Natural killer cell (primary cell): ENCODE results near the gene PUM1. TPM values are rescaled to one million over a fixed set of nuclear protein-coding genes. Genes with fewer than 3 reads are reported as not detected.
A peak's percentile ranks its signal among the peaks of the same experiment; 100 is the strongest.

Experiments used
- ATAC-seq, 3 donors: fragments of 150-1000 bp in 2 of 3; fragments of 200-7000 bp in 1 of 3; cut with Tn5 transposase; 1 replicate in 1 of 3; 2 replicates in 2 of 3; pipeline ENCODE4 v1.10.0; 2021; ENCODE audit warnings: mild to moderate bottlenecking in 2 of 3, moderate library complexity in 2 of 3
- DNase-seq, 2 donors: peaks; one replicate each; pipeline versions ENCODE4 v3.0.0 to v3.0.0-alpha.2; 2013 to 2021; ENCODE audit warnings: mixed read lengths in 1 of 2
- H3K27ac ChIP-seq: one replicate; pipeline ENCODE4 v1.5.1; 2013; ENCODE audit warnings: mild to moderate bottlenecking, low read length
- H3K27me3 ChIP-seq: one replicate; pipeline ENCODE4 v1.6.1; 2013; ENCODE audit warnings: low read length; ENCODE audit not compliant: control insufficient read depth, insufficient read depth
- H3K36me3 ChIP-seq: one replicate; pipeline ENCODE4 v1.6.1; 2013; ENCODE audit warnings: low read length; ENCODE audit not compliant: control insufficient read depth, insufficient read depth
- H3K4me1 ChIP-seq: one replicate; pipeline ENCODE4 v1.6.1; 2013; ENCODE audit warnings: low read length; ENCODE audit not compliant: control insufficient read depth, insufficient read depth
- H3K4me3 ChIP-seq: one replicate; pipeline ENCODE4 v1.5.1; 2013; ENCODE audit warnings: low read length
- H3K9me3 ChIP-seq: one replicate; pipeline ENCODE4 v1.6.1; 2013; ENCODE audit warnings: low read length; ENCODE audit not compliant: control insufficient read depth, insufficient read depth
- H3K27ac Mint-ChIP-seq, 2 donors: one replicate each; pipeline ENCODE4 v1.8.0; 2022; ENCODE audit warnings: mild to moderate bottlenecking in 2 of 2, mixed read lengths in 2 of 2, moderate library complexity in 1 of 2
- H3K27me3 Mint-ChIP-seq, 2 donors: one replicate each; pipeline ENCODE4 v1.8.0; 2022; ENCODE audit warnings: low read depth in 2 of 2, mixed read lengths in 2 of 2
- H3K36me3 Mint-ChIP-seq: one replicate; pipeline ENCODE4 v1.8.0; 2022; ENCODE audit warnings: mixed read lengths
- H3K4me1 Mint-ChIP-seq, 2 donors: one replicate each; pipeline ENCODE4 v1.8.0; 2022; ENCODE audit warnings: mixed read lengths in 2 of 2
- H3K4me3 Mint-ChIP-seq: one replicate; pipeline ENCODE4 v1.8.0; 2022; ENCODE audit warnings: mild to moderate bottlenecking, moderate library complexity, mixed read lengths
- H3K9me3 Mint-ChIP-seq, 2 donors: one replicate each; pipeline ENCODE4 v1.8.0; 2022; ENCODE audit warnings: mixed read lengths in 2 of 2
- WGBS: methylation state at CpG from one replicate; pipeline ENCODE4 v1.1.7; 2013; ENCODE audit warnings: missing lambda C conversion rate; ENCODE audit not compliant: insufficient coverage; 5-methylcytosine and 5-hydroxymethylcytosine counted together
- intact Hi-C: fragments of 100-400 bp; cut with micrococcal nuclease; formaldehyde crosslinking; loops from one replicate; pipeline ENCODE4 v1.14.2; 2022
- total RNA-seq, 4 donors: library from RNA; stranded (reverse); fragments of 120-200 nt in 1 of 4; gene quantifications; one replicate each; pipeline versions ENCODE4 v1.2.3 to v1.2.4, GENCODE V29; 2013 to 2022
- TF ChIP-seq, protein P1 (sequence below): fragments of 200-600 bp; IDR thresholded peaks from one replicate; pipeline ENCODE4 v1.8.0; 2022; ENCODE audit warnings: antibody characterized with exemption

The PUM1 gene
- total RNA-seq, 3 donors from 2014 or later (not counting 1 experiment from before 2014, with no cell fraction given), result 193 to 209 (median 202) TPM

DNA sequence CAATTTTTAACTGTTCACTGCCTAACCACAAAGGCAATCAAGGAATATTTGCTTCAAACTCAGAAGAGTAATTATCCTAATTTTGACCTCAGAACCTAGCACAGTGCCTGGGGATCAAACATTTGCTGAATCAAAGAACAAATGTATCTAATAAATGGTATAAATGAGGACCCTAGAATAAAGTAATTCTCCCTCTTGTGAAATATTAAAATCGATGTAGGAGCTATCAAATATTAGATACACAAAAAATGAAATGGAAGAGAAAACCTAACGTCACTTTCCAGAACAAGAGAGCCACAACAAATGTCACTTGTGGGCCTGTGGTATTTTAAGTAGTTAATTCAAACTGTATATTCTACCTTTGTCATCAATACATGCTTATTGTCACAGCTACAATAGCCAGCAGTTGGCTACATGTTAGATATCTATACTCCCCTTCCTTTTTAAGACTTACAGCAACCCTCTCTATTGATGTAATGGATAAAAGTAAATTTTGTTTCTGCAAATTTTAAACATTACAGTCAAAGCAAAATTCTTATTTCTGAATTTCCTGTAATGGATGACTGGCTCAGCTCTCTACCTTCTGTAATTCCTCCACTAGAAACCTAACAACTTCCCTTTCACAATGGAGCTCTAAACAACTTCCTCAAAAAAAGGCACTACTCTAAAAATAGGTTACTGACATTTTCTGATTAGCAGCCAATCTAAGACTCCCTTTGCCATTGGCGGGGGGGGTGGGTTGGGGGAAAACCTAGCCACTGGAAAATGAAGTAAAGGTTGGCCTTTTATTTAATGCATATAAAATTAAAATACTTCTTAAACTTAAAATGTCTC lies 37.6 kb downstream of the PUM1 start:
- intact Hi-C loops, result no loop called here
- Mint-ChIP-seq H3K9me3 (no peaks in the 10 kb centered on the region), H3K27ac (peak overlapping the region; percentile 50 to 67), H3K4me3 (no peak overlapping the region), H3K4me1 (peaks cover 65 to 77% of the 10 kb centered on the region in 2 donors), H3K27me3 (no peaks in the 10 kb centered on the region), H3K36me3 (no peaks in the 10 kb centered on the region)
- TF ChIP-seq, protein P1, sequence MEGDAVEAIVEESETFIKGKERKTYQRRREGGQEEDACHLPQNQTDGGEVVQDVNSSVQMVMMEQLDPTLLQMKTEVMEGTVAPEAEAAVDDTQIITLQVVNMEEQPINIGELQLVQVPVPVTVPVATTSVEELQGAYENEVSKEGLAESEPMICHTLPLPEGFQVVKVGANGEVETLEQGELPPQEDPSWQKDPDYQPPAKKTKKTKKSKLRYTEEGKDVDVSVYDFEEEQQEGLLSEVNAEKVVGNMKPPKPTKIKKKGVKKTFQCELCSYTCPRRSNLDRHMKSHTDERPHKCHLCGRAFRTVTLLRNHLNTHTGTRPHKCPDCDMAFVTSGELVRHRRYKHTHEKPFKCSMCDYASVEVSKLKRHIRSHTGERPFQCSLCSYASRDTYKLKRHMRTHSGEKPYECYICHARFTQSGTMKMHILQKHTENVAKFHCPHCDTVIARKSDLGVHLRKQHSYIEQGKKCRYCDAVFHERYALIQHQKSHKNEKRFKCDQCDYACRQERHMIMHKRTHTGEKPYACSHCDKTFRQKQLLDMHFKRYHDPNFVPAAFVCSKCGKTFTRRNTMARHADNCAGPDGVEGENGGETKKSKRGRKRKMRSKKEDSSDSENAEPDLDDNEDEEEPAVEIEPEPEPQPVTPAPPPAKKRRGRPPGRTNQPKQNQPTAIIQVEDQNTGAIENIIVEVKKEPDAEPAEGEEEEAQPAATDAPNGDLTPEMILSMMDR, result no peak
- Histone ChIP-seq H3K9me3 (no peaks in the 10 kb centered on the region), H3K27me3 (no peaks in the 10 kb centered on the region), H3K4me3 (no peak overlapping the region), H3K27ac (no peak overlapping the region), H3K4me1 (peaks cover 6% of the 10 kb centered on the region), H3K36me3 (peaks cover 5% of the 10 kb centered on the region)
- no CpG with 5 or more reads among the region's 3 CpGs for WGBS
- DNase-seq (no peak), ATAC-seq (no peak)

DNA sequence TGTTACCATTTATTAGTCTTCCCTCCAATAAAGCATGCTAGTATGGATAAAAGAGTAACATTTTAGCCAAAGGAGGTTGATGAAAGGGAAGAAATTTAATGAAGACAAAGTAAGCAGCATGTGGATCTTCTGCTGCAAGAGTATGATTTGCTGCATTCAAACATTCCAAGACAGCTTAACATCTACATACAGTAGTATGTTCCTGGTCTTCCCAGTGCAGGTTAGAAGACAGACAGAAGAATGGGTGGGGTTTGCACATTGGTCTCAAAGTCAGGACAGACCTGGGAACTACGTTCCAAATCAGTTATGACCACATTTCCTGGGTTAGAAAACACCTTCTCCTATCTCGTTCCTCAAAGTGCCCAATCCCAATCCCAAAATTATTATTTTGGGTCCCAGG lies 43.3 kb downstream of the PUM1 start:
- Mint-ChIP-seq H3K27me3 (no peaks in the 10 kb centered on the region), H3K4me1 (peaks cover 68 to 76% of the 10 kb centered on the region in 2 donors), H3K36me3 (no peaks in the 10 kb centered on the region), H3K27ac (peak overlapping the region; percentile 8 to 67), H3K4me3 (peak overlapping the region; percentile 6), H3K9me3 (no peaks in the 10 kb centered on the region)
- Histone ChIP-seq H3K27me3 (no peaks in the 10 kb centered on the region), H3K36me3 (peaks cover 8% of the 10 kb centered on the region), H3K9me3 (no peaks in the 10 kb centered on the region), H3K27ac (no peak overlapping the region), H3K4me3 (no peak overlapping the region), H3K4me1 (peaks cover 7% of the 10 kb centered on the region)
- ATAC-seq (no peak), DNase-seq (no peak)
- TF ChIP-seq, protein P1, result no peak
- intact Hi-C loops, result no loop called here
- WGBS, result 32% methylated on average over 2 of the region's 2 CpGs

DNA sequence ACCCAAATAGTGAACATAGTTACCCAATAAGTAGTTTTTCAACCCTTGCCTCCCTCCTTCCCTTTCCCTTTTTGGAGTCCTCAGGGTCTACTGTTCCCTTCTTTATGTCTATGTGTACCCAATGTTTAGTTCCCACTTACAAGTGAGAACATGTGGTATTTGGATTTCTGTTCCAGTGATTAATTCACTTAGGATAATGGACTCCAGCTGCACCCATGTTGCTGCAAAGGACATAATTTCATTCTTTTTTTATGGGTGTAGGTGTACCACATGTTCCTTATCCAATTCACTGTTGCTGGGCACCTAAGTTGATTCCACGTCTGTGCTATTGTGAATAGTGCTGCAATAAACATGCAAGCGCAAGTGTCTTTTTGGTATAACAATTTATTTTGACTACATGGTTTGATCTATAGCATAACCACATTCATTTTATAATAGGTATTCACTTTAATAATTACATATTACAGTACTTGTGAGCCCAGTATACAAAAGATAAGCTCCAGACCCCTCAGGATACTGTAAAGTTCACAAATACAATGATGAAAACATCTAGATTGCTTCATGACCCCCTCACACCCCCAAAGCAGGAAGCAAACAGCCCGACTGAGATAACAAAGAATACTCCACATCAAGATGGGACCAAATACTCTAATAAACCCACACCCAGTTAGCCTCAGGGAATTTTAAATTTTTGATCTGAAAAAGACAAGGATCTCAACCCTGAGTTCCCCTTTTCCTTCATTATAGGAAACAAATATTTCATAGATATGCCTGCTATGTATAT lies 45.3 kb downstream of the PUM1 start:
- TF ChIP-seq, protein P1, result no peak
- intact Hi-C loops, result no loop called here
- peaks cover 7% of the 10 kb centered on the region for H3K4me1 ChIP-seq
- 23% methylated on average over 1 of the region's 3 CpGs for WGBS
- Mint-ChIP-seq H3K36me3 (no peaks in the 10 kb centered on the region), H3K27me3 (no peaks in the 10 kb centered on the region), H3K27ac (peak overlapping the region; percentile 8 to 67), H3K4me3 (no peak overlapping the region), H3K4me1 (peaks cover 64 to 70% of the 10 kb centered on the region in 2 donors), H3K9me3 (no peaks in the 10 kb centered on the region)
- H3K27ac ChIP-seq, result no peak overlapping the region
- no peak for ATAC-seq
- H3K4me3 ChIP-seq, result no peak overlapping the region
- H3K36me3 ChIP-seq, result peaks cover 8% of the 10 kb centered on the region
- no peaks in the 10 kb centered on the region for H3K9me3 ChIP-seq
- H3K27me3 ChIP-seq, result no peaks in the 10 kb centered on the region
- no peak for DNase-seq
